Inferior parietal cortex (tissue), 1 donor: ENCODE measurements around the gene RBM45.
"Not testable (repeated sequence)": the region's sequence is repeated elsewhere in the genome, so short reads cannot be mapped to it uniquely, and the experiment has no call there.

ENCODE experiments used
- DNase-seq: peaks from one replicate; pipeline ENCODE4 v3.0.0-alpha.2; 2016; ENCODE audit errors: extremely low spot score

The RBM45 gene, protein sequence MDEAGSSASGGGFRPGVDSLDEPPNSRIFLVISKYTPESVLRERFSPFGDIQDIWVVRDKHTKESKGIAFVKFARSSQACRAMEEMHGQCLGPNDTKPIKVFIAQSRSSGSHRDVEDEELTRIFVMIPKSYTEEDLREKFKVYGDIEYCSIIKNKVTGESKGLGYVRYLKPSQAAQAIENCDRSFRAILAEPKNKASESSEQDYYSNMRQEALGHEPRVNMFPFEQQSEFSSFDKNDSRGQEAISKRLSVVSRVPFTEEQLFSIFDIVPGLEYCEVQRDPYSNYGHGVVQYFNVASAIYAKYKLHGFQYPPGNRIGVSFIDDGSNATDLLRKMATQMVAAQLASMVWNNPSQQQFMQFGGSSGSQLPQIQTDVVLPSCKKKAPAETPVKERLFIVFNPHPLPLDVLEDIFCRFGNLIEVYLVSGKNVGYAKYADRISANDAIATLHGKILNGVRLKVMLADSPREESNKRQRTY

DNA sequence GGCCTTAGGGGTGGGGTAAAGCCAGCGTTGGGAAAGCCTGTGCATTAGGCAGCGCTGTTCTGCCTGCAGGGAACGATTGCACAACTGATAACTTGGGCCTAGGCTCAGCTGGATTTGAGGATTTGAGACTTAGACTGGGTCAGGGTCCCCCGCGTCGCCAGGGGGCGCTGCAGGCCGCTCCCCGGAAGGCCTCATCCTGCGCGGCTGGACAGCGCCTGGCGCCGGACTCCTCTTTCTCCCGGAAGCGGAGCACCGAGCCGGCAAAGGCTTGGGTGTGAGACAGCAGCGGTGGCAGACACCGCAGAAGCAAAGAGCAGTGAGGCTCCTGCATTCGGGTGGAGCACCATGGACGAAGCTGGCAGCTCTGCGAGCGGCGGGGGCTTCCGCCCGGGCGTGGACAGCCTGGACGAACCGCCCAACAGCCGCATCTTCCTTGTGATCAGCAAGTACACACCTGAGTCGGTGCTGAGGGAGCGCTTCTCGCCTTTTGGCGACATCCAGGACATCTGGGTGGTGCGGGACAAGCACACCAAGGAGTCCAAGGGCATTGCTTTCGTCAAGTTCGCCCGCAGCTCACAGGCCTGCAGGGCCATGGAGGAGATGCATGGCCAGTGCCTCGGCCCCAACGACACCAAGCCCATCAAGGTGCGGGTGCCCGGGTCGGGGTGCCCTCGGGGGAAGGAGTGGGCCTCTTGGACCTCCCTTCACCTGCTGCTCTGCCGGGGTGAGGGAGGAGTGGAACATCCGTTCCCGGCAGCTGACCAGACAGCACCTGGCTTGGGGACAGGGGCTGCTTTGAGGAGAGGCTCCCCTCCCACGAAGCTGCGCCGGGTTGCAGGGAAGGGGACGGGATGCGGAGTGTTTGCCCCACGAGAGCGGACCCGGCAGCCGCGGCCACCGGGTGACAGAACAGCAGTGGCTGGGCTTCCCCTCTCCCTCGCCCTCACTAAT lies at the start of gene RBM45:
TSS of gene RBM45 (plus strand) at position 236 of the 951 bp plus-strand sequence. CDS start at position 346, 110 bp downstream.
- DNase-seq = peak; percentile 92

DNA sequence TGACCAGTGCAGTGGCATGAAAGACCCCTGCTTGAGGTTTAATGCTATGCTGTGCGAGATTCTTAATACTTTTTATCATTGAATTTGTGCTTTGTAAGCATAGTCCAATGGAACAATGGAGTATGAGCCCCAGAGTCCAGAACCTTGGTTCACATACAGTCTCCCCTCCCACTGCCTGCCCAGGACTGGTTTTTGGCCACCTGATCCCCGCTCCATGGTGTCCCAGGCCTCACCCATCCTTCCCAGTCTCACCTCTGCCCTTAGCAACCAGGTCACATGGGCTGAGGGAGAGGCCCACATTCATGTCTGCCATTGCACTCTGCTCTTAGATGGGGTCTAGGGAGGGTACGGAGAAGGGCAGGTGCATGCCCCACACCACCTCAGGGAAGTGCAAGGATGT lies 45.9 kb upstream of the RBM45 start:
- DNase-seq = no peak

DNA sequence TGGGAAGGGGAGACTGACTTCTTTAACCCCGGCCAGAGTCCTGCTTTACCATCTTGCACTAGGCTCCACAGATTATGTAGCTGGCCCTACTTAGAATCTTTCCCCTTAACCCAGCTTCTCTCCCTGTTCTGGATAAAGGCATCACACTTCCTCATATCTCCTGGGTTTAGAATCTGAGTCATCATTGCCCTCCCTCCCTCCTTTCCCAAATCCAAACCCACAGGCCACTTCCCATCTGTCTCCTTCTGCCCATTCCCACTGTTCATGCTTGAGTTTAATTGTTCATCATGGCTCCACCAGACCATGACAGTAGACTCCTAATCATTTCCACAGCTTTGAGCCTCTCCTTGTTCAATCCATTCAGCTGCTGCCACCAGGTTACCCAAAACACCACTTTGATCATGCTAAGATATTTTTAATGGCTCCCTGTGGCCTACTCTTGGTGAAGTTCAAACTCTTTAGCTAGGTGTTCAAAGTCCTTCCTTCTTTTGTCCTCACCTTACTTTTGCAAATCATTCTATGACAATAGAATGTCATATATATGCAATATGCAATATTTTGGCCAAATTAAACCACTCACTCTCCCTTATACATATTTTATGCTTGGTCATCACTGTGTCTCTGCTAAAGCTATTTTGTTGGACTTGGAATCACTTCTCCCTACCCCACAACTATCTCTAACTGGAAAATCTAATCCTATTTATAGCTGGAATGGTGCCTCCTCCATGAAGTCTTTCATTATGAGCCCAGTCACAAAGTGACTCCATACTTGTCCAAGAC lies 45.2 kb upstream of the RBM45 start:
- no peak for DNase-seq

DNA sequence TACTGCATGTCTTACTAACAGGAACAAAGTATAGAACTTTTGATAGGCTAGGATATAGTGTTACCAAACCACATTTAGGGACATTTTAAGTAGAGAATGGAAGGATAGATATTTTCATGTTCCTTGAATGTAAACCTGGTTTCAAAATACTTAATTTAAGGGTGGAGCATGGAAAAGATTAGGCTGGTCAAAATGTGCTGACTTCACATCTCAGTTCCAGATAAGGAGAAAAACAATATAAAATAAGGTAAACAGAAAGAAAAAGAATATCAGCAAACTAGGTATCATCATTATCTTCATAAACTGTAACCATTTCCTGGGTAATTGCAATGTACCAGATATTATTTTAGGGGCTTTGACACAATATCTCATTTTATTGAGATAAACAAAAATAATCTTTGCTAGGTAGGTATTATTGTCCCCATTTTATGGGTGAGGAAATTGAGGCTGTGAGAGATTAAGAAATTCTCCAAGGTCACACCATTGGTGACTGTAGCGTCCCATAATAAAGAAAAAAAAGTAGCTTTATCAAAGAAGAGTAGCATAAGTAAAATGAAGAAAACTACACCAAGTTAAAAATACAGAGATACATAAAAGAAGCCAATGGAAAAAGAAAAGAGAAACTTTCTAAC lies 43.3 kb upstream of the RBM45 start:
- DNase-seq = no peak

DNA sequence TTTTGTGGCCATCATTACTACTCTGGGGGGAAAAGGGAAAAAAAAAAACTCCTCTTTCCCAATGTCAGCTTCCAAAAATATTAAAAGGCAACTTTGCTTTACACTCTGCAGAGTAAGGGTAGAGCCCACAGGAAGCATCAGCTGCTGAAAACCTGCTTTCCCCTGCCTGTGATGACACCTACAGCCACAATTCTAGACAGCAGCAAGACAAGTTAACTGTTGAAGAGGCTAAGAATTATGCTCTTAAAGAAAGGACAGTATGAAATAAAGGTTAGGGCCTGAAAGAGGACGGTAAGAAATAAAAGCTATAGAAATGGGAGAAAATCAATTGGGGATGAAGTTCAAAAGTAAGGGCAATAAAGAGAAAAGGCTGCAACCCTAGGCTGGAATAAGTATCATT lies 42.7 kb upstream of the RBM45 start:
- no peak for DNase-seq

DNA sequence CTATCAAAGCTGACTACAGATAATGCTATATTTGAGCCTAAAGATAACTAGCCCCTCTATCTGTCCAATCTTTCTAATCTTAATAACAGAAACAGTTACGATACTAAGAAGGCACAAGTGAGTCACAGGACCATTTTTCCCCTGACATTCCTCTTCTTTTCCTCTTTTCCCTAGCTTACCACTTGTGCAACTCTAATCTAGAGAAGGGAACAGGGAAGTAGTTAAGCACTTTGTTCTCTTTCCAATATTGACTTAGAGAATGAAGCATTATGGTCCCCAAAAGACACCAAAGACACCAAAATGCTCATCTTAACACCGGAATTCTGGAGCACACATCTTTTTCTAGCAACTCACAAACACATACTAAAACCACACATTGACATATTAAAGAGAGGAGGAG lies 41.4 kb upstream of the RBM45 start:
- DNase-seq = no peak

DNA sequence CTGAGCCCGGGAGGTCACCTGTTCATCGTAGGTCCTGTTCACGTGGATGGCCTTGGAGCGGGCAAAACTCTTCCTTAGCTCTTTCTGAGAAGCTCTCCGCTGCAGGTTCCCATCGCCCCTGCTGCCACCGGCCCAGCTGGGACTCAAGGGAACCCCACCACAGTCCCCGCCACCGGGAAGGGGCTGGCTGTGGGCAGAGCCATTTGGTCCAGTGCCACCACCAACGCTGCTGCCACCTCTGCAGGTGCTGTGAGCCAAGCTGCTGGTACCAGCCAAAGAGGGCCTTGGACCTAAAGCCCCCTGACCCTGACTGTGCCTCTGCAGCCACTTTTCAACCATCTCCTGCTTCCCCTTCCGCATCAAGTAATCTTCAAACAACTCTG lies 40.2 kb upstream of the RBM45 start:
- no peak for DNase-seq

DNA sequence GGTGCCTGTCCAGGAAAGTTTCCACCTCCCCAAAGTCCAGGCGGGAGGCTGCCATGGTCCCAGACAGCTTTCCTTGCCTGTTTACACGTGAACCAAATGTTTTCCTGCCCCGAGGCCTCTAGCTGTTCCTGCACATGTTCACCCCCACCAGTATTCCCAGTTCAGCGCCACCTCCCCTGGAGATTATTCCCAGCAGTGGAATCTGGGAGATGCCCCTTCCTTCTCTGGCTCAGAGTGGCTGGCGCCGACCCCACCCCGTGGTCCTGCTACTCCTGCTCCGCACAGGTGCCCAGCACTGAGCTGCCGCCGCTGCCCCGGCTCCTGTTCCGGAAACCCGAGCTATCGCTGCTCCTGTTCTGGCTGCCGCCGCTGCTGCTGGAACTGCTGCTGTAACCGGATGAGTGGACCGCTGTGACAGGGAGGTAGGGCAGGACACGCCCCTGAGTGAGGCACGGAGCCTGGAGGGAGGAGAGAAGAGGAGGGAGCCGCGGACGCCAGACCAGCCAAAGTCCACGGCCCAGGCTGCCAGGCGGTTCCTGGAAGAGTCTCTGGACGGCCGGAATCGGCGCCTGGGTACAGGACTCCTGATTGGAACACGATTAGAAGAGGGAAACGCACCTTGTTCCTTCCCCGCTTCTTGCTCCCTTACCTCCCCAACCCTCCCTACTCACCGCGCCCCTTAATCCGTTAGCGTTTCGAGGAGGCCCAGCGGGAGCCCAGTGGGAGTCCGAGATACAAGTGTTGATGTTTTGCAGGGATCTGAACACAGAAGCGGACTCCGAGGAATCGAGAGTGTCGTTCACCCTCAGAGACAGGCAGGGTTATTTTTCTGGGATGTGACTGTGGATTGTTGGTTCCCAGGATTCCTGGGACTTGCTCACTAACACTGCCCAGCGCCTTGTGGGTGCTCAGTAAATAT lies 39.6 kb upstream of the RBM45 start, which contains the start of gene PDE11A:
TSS of gene PDE11A (minus strand) at position 395 of the 919 bp plus-strand sequence. CDS start at position 55, 340 bp downstream.
- peak; percentile 36 for DNase-seq

DNA sequence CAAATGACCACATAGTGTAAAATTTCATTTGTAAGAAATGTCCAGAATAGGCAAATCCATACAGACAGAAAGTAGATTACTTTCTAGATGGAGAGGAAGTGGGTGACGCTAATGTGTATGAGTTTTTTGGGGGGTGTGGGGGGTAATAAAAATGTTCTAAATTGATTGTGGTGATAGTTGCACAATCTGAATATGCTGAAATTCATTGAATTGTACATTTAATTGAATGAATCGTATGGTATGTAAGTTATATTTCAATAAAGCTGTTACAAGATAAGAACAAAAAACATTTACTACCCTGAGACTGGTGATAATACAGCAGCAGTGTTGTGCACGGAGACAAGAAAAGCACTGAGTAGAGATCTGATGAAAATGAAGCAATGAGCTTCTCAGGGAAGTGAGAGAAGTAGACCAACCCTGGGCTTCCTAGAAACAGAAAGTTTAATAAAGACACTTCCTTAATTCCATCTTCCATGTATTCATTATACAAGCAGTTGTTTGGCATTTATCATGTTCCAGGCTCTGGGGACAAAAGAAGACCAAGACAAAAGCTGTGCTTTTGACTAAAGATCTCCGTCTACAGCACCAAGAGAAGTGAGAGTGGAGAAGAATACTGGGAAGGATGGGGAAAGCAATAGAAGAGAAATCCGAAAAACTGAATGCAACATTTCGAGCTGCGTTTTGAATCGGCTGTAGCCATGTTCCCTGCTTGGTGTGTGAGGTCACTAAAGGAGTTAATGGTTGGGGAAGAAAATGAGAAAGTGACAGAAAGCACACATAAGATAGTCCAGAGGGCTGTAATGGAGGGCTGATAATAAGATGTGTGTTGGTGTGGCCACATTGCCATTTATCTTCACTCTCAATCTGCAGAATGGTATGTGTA lies 37.9 kb upstream of the RBM45 start:
- no peak for DNase-seq

DNA sequence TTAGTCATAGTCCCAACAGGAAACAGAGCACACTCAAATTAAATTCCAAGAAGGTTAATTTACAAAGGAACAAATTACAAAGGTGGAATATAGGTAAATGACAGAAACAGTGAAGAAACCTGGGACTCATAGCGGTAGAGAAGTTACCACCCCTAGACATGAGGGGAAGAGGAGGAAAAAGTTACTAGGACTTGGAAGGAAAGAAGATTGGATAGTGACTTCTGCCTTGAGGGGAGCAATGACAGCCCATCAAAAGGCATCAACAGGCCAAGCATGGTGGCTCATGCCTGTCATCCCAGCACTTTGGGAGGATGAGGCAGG lies 37.3 kb upstream of the RBM45 start:
- DNase-seq = no peak

DNA sequence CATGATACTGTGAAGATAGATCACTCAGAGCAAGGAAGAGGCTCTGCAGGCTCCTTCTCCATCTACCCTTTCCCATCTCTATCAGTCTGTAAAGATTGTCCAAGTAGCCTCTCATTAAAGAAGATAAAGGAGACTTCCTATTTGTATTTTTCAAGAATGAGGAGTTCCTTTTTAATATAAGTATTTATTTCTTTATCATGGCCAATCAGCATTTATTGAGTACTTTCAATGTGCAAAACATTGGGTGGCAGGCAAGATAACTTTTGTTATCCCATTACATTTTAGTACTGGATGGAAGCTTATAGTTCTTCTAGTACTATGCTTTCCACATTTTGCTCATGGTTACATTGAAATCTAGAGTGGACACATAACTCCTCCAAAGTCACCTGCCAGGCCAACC lies 36.1 kb upstream of the RBM45 start:
- DNase-seq = no peak

DNA sequence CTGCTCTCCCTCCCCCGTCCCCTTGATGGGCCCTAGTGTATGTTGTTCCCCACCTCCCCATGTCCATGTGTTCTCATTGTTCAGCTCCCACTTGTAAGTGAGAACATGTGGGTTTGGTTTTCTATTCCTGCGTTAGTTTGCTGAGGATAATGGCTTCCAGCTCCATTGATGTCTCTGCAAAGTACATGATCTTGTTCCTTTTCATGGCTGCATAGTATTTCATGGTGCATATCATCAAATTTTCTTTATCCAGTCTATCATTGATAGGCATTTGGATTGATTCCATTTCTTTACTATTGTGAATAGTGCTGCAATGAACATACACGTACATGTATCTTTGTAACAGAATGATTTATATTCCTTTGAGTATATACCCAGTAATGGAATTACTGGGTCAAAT lies 33.0 kb upstream of the RBM45 start:
- DNase-seq = not testable (repeated sequence)

DNA sequence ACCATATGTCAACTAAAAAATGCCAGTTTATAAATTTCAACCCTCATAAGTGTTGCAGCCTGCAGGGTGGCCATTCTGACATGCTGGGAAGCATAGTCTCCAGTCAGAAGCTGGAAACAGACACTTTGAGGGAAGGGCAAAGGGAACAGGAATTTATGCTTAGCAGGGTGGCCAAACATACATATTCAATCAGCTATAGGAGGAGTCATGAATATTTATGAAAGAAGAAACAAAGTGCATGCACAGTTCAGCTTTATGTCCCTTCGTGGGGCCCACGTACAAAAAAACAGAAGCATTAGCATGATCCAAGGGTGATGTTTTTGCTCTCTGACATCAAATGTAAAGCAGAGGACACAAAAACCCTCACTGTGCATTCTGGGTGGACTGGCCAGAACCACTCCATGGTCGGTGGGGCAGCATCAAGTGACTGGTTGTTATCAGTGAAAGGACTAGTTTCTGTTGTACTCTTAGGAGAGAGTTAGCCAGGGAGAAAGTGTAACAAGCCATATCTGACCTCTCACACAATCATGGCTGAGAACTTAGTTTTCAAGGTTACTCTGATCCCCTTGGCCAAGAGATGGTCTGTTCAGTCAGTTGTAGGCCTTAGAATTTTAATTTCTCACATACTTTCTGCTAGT lies 29.7 kb upstream of the RBM45 start:
- no peak for DNase-seq

DNA sequence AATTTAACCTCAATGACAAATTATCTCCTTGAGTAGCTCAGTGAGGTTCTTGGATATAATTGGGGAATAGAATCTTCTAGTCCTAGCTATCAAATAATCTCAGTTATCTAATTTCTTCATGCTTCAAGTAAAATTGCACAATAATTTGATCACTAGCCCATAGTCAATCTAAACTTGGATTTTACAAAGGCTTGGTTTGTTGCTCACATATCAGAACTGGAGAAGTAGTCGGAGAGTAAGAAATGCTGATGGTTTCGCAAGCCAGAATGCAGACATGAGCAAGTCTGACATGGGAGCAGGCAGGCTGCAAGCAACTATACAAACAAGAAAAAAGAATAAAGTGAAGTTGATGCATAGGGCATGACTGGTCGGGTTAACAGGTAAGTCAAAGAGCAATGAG lies 28.0 kb upstream of the RBM45 start:
- no peak for DNase-seq

DNA sequence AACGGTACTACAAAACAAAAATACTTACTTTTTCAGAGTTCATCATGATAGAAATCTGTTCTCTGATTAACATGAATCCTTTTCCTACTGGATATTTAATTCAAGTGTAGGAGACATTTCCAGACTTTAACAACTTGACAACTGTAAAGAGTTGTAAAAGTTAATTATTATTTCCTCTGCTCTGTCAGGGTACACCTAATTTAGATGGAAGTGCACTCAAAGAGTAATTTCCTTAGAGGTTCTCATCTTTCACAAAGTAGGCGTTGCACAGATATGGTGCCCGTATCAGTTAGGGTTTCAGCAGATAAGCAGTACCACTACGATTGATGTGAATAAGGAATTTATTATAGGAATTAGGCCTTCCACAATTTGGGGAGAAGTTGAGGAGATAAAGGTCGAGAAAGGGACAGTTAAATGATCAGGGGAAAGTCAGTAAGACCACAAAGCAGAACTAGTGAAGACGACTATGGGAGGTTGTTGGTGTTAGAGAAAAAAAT lies 23.4 kb upstream of the RBM45 start:
- no peak for DNase-seq

DNA sequence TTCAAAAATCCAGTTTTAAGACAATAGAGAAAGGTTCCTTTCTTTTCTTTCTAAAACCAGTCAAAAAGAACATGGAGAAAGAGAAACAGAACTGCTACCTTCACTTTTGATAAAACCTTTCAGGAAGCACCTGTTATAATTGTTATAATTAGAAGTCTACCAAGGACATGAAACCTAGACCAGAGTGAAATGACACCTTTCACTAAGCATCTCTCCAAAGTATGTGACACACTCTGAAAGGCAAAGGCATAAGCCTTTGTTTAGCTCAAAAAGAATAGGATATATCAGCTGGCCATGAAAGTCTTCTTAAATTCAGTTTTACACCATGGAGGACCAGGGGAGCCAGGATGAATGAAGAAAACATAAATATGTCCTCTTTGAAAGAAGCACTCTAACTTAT lies 18.8 kb upstream of the RBM45 start:
- no peak for DNase-seq

DNA sequence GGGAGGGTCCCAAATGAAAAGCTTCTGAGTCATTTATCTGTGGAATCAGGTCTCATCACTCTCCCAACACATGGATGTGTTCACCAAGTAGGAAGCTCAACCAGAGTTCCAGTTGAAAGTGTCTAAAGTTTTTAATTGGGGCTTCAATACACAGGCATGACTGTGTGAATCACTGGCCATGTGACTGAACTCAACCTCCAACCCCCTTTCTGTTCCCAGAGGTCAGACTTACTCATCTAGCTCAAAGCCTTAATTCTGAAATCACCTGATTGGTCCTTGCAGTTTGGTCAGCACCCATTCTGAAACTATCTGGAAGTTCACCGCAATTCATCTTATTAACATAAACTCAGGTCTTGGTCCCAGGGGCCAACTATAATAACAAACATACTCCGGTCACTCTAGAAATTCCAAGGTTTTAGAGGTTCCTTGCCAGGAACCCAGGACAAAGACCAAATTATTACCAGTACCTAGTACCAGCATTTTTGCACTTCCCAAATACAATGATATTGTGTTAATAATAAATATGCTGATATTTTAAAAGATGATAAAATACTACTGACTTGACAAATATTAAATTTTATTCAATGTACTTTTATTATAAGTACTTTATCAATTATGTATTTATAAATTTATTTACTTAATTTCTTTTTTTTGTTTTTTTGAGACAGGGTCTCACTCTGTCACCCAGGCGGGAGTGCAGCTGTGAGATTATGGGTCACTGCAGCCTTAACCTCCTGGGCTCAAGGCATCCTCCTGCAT lies 10.7 kb upstream of the RBM45 start:
- DNase-seq = no peak

DNA sequence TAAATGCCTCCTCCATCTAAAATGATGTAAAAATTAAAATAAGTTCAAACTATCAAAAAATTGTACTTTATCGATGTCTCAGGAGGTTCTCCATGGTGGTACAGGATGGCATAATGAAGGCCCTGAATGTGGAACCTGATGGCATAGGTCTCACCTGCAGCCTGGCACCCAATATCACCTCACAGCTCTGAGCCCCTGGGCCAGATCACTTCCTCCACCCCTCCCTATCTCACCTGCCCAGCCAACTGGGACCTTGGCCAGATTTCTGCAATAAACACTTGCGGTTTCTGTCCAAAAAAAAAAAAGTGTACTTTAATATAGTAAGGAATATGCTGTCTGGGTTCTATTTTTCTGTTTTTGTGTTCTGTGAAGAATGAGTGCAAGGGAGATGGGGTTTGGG lies 6.7 kb upstream of the RBM45 start:
- DNase-seq = no peak
